Stomach (tissue), 4 donors: Measurements from ENCODE around the gene ATP2C1.

Experiments
- EP300 ChIP-seq: sonication (generic); formaldehyde crosslinking; IDR thresholded peaks from one replicate; pipeline ENCODE4 v1.6.1; 2017; ENCODE audit warnings: antibody characterized with exemption
- POLR2A ChIP-seq, 4 donors: fragments of 450-650 bp; IDR thresholded peaks; one replicate each; pipeline ENCODE4 v1.6.1; 2016; ENCODE audit warnings: antibody characterized with exemption in 4 of 4, control low read depth in 2 of 4, mild to moderate bottlenecking in 1 of 4, moderate library complexity in 1 of 4
- POLR2AphosphoS5 ChIP-seq, 3 donors: sonication (generic); formaldehyde crosslinking; IDR thresholded peaks; one replicate each; pipeline ENCODE4 v1.6.1; 2016; ENCODE audit warnings: antibody characterized with exemption in 3 of 3
- TF ChIP-seq, protein P1 (sequence below), 7 experiments: fragments of 450-650 bp in 4 of 7; fragments of 200-600 bp in 3 of 7; sonication (generic) in 3 of 7; IDR thresholded peaks; one replicate each; pipeline ENCODE4 v1.5.1; 2016 to 2019; ENCODE audit warnings: antibody characterized with exemption in 7 of 7, control low read depth in 2 of 7, mild to moderate bottlenecking in 1 of 7

DNA sequence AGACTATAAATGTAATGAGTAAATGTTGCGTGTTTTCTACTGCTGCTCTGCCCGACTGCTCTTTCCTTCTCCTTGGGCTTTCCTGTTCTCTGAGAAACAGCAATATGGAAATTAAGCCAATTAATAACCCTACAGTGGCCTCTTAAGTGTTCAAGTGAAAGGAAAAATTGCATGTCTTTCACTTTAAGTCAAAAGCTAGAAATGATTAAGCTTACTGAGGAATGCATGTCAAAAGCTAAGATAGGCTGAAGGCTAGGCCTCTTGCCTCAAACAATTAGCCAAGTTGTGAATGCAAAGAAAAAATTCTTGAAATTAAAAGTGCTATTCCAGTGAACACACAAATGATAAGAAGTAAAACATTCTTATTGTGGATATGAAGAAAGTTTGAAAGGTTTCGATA, 55.0 kb downstream of the ATP2C1 start:
- TF ChIP-seq POLR2AphosphoS5 (IDR thresholded peaks at IDR 0.05) (no peak), POLR2A (IDR thresholded peaks at IDR 0.05) (no peak), EP300 (no peak)
- TF ChIP-seq, protein P1, sequence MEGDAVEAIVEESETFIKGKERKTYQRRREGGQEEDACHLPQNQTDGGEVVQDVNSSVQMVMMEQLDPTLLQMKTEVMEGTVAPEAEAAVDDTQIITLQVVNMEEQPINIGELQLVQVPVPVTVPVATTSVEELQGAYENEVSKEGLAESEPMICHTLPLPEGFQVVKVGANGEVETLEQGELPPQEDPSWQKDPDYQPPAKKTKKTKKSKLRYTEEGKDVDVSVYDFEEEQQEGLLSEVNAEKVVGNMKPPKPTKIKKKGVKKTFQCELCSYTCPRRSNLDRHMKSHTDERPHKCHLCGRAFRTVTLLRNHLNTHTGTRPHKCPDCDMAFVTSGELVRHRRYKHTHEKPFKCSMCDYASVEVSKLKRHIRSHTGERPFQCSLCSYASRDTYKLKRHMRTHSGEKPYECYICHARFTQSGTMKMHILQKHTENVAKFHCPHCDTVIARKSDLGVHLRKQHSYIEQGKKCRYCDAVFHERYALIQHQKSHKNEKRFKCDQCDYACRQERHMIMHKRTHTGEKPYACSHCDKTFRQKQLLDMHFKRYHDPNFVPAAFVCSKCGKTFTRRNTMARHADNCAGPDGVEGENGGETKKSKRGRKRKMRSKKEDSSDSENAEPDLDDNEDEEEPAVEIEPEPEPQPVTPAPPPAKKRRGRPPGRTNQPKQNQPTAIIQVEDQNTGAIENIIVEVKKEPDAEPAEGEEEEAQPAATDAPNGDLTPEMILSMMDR (IDR thresholded peaks at IDR 0.05) = no peak
